GM15510 (cell line): ENCODE measurements around the gene HGF.

ENCODE experiments used
- POLR2A ChIP-seq: IDR thresholded peaks from 3 replicates; pipeline ENCODE4 v1.6.1; 2011; ENCODE audit warnings: borderline replicate concordance; ENCODE audit not compliant: insufficient read length; ENCODE audit errors: extremely low read depth

Gene HGF

DNA sequence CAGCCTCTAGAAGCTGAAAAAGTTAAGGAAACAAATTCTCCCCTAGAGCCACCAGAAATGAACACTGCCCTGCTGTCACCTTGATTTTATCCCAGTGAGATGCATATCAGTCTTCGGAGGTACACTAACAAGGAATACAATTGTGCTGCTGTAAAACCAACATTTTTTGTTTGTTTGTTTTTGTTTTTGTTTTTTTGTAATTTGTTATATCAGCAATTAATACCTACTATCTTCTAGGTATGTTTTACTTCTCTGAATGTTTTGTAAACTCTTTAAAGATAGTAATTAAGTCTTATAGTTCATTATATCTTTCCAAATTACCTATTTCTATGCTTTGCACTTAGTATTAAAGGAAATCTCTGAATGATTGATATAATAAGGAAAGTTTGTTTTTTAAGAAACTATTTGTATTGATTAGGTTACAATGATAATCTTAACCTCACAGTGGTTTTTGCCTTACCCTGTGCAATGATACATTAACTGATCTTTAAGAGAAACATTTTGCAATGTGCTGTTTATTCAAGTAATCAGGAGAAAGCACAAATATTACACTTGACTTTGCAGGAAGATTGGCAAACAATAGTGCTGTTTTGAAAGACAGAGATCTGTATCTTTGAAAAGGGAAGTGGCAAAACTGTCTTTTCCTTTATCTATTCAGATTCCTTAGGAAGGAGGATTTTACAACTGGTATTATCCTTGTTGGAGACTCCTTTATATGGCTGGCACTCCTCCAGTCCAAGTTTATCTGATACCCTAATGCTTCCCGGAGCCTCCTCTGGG lies 11.3 kb upstream of the HGF start:
- TF ChIP-seq POLR2A, result no peak

DNA sequence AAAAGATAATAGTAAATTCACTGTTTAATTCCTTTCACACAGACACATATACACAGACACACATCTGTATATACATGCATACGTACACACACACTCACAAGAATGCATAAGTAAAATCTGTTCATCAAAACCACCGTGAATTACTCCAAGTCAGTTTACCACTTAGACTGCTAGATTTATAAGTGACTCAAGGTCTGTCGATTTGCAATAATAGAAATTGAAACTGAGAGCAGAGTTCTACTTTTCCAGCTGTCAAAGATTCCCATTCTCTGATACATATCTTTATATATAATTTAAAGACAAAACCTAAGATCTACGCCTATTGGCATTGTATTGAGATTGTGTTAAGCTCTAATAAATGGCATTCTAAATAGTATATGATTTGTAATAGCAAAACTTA lies 9.9 kb upstream of the HGF start:
- TF ChIP-seq POLR2A, result no peak

DNA sequence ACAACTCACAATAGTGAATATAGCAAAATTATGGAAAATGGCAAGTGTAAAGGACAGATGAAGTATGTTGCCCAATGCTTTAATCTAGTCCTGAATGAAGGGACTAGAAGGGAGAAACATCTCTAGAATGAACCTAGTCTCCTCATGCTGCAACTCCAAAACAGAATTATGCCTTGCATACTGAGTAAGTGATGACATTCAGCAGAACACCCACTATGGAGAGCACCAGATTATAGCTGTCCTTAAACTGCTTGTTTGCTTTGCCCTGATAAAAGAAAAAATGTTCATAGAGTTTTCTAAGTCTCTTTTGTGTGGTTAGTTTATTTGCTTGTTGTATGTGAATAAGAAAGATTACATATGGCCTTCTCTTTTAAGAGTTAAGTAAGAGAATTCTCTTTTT lies 7.8 kb upstream of the HGF start:
- TF ChIP-seq POLR2A, result no peak

DNA sequence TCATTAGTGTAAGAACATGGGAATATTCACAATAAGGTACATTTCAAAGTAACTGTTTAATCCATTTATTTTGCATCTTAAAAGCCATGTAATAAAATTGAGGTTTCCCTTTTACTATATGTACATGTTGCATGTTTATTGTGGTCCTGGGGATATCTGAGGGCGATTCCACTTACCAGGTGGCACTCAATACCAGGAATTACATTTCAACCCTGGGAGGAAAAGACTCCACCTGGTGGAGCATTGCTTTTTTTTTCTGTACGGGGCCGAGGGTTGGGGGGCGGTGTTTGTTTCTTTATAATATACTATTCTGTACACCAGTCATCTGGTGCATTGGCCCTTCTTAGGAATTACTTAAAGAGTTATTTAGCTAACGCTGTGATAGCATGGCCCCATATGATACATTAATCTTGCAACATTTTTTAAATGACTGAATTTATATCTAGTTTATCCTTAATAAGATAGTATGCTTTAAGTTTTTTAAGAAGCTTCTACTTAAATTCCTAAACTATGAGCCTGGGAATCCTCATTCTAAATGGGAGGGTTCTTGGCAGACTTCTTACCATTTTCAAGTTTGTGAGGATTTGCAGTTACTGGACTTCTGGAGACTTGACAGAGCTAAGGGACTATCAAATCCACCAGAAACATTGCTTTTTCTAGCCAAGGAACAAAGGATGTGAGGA lies 7.2 kb upstream of the HGF start:
- no peak for TF ChIP-seq POLR2A

DNA sequence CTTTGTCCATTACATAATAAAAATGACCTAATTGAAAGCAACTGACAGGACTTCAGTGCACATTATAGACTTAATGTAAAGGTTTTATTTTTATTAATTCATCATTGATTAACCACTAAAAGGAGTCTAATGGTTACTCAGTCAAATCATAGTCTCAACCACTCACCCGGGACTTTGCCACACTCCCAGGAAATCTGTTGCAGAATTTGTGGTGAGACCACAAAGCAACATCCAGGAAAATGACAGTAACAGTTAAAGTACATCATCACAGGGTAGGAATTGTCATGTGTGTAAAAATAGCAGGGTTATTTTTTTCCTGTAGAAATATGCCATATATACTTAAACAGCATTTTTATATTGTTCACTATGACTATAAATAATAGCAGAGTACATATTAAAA lies 6.3 kb upstream of the HGF start:
- no peak for TF ChIP-seq POLR2A

DNA sequence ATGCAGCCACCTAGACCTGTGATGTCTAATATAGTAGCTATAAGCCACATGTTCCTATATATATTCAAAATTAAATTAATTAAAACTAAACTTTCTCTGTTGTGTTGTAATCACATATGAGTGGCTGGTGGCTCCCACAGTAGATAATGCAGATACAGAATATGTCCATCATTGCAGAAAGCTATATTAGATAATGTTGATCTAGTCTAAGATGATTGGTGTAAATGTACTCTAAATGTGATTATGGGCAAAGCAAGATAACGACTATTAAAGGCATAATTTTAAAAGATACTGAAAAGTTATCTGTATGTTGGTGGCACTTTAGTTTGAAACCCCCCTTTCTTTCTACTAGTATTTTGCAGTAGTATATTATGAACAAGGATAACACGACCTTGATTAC lies 5.7 kb upstream of the HGF start:
- no peak for TF ChIP-seq POLR2A

DNA sequence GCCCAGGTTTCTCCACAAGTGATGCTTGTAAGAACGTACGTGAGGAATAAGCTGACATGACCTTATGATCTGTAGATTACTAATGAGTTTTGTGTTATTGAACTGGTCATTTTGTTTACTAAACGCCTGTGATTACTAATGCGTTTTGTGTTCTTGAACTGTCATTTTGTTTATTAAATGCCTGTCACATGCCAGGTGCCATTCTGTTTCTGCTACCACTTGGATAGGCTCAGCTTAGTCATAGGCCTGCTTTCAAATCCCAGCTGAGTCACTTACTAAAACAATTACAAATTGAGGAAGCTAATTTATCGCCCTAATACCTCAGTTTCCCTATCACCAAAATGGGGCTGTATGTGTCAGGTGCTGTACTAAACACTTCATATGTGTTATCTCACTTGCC lies 4.7 kb upstream of the HGF start:
- TF ChIP-seq POLR2A, result no peak

DNA sequence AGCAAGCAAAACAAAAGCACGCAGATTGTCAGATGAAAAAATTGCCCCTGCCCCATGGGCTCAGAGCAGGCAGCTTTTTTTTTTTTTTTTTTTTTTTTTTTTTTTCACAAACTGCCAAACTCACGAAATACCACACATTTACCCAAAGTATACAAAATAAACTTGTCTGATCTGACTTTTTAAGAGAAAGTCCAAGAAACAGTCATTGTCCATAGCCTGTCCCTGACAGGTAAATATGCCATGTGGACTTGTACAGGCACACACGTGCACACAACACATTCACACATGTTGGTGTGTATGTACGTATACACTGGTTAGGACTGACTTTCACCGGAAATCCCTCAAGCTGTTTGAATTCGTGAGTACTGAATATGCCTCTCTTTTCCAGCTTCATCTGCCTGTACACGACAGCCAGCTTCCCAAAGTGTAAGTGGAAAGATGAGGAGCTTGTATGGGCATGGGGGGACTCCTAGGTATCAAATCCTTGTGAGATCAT lies 929 bp upstream of the HGF start:
- TF ChIP-seq POLR2A, result no peak

DNA sequence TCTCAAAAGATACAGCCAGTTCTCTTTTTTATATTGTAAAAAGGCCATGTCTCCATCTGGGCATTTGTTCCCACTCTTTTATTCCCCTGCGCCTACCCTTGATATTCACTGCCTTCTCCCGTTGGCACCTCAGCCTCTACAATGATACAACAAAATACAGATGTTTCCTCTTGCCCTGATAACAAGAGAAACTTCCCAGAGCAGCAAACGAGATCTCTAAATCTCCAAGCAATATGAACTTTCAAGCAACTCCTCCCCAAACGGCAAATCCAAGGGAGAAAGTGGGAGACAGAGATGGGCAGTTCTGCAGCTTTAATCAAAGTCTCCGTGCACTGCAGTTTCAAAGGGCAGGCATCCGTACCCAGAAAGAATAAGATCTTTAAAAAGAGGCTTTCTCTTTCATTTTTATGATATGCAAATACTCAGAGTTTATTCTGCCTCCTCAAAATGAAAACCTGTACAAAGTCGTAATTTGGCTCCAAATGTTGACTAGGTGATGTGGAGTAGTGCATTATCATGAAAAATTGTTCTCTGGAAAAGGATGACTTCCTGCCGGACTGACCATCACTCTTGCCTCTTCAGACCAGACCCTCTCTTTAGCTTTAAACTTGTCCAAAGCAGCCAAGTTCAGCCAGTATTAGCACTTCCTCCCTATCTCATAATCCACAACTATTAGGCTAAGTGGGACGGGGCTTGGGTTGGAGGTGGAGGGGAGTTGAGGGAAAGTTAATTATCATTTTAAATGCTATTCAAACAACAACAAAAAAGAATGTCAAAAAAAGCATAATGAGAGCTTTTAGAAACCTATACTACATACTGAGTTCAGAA lies 682 bp downstream of the HGF start:
- no peak for TF ChIP-seq POLR2A

DNA sequence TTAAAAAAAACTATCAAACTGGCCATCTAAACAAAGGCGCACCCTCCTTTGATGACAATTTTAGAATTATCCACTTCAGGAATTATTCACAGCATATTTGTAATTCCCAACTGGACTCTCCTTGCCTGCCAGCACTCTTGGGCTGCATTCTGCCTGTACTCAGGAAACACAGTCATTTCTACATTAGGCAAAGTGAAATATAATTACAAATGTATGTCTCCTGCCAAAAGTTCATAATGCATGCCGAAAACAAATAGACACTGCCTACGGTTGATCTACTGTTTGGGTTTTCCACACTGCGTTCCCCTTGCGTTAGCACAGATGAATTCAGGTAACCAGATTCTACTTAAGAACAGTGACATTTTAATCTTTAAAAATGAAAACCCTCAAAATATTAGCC lies 1.9 kb downstream of the HGF start:
- no peak for TF ChIP-seq POLR2A

DNA sequence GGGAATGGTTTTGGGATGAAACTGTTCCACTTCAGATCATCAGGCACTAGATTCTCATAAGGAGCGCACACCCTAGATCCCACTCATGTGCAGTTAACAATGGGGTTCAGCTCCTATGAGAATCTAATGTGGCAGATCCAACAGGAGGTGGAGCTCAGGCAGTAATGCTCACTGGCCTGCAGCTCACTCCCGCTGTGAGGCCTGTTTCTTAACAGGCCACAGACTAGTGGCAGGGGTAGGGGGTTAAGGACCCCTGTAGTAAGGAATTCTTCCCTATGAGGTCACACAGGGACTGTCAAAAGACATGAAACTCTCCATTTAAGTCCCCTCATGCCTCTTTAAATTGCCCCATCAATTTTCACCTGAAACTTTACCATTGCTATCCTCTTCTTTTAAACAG lies 8.0 kb downstream of the HGF start:
- no peak for TF ChIP-seq POLR2A

DNA sequence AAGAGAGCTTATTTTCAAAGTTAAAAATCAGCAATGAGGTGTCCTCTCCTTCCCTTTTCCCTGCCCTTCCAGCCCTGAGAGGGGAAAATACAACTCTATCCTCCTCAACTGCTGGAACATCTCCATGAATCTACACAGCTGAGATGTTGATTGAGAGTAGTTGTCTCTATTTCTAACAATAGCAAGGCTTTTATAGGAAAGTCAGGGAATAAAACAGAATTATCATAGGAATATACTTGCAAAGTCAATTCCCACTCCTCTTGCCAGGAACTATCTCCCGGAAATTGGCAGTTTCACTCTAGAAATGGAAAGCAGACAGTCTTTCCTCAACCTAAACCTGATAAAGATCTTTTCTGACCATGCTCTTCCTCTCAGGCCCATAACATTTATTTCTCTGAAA lies 8.8 kb downstream of the HGF start:
- no peak for TF ChIP-seq POLR2A

DNA sequence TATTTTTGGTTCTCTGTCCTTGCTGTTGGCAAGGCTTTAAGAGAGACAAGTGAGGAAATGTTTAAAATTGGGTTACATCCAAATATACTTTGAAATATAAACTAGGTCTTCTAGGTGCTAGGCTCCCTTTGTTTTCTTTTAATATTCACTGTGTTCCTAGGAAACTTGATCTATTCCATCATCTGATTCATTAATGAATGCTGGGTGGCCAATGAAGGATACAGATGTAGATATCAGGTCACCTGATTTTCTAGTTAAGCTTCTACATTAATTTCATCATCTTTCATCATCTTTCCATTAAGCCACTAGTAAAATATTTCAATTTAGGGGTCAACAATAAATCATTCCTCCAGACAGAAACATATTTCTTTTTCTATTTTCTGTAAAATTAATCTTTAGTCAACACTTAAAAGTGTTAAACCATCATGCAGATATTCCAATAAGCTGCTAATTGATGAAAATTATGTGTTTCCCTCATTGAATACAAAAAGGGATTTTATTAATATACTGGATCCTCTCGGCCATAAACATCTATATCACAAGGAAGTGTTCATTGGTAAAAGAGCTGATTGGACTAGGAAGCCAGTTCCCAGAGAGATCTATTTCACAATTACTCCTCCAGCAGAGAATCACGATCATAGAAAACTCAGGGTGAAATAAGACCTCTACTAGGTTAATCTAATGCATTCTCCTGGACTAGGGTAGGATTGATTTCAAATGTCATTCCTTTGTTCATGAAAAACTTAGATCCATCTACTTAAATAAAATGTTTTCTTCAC lies 14.7 kb downstream of the HGF start:
- TF ChIP-seq POLR2A, result no peak

DNA sequence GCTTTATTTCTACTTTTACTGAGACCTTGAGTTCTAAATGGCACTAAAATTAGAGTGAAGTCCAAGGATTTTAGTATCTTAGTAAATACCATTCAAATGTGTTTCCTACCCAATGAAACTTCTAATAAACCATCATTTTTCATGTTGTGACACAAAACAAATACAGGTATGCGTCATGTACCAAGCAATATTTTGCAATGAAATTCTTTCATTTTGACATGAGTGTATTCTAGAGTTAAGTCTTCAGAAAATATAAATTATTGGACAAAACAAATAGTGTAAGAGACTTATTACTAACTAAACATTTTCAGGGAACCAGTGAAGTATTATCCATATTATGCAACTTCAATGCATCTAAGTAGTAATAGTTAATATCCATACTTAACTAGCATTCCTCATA lies 16.5 kb downstream of the HGF start:
- no peak for TF ChIP-seq POLR2A

DNA sequence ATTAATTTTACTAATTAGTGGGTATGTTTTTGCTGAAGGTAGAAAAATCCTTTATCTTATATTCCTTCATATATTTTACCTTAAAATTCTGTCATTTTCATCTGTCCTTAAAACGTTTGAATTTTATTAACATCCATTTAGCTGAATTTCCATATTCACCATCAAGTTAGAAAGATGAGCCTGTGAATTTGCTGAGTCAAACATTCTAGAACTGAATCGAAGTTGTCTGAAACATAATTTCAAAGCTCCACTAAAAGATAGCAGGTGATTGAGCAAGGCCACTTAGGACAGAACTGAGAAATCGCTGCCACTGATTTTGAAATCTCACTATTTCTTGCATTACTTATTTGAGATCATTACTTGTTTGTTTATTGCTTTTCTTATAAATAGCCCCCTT lies 17.5 kb downstream of the HGF start:
- TF ChIP-seq POLR2A, result no peak

DNA sequence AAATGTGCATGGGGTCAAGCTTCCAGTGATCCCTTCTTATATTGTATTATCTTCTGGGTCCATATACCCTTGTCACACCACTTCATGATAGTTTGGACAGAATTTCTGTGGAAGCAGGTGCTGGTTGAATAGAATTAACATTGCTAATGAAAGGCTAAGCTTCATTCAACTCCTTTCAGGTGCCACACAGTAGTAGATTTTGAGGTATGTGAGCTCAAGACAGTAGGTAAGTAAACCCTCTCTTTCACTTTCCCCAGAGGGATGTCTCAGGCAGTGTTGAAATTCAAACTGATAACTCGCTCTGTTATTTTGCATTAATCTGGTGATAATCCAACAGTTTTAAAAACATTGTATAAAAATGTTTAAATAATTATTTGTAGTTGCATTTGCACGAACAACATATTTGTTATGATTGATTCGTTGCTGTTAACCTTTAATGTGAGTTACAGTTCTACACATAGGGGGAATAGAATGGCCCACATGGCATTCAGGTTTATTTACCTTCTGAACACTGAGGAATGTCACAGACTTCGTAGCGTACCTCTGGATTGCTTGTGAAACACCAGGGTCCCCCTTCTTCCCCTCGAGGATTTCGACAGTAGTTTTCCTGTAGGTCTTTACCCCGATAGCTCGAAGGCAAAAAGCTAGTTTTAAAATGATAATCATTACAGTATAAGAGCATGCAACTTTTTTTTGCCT lies 18.1 kb downstream of the HGF start:
- no peak for TF ChIP-seq POLR2A
